PC-3 (cell line): ENCODE data around the gene P3H2. TPM values are rescaled to one million over a fixed set of nuclear protein-coding genes. Genes with fewer than 3 reads are reported as not detected.

Source experiments
- ATAC-seq: fragments of 200-7000 bp; cut with Tn5 transposase; 2 replicates; pipeline ENCODE4 v1.9.1; 2020; ENCODE audit warnings: mild to moderate bottlenecking, moderate library complexity
- BruUV-seq: library from RNA; stranded (reverse); fragments of 400-500 nt; replicated peaks from 2 replicates; lab custom pipeline; 2021; lab: Mats Ljungman, UMichigan
- CTCF ChIA-PET: fragments of 300-600 bp; sonication (Branson Sonifier 250); formaldehyde crosslinking; loops from one replicate; lab custom pipeline; 2022; ENCODE audit warnings: antibody characterized with exemption; lab: Charles Lee
- POLR2A ChIA-PET: fragments of 300-600 bp; sonication (Branson Sonifier 250); formaldehyde crosslinking; loops from one replicate; lab custom pipeline; 2022; ENCODE audit warnings: antibody characterized with exemption; ENCODE audit not compliant: unreplicated experiment; lab: Charles Lee
- DNase-seq: peaks from one replicate; pipeline ENCODE4 v3.0.0-alpha.2; 2015
- H2AFZ ChIP-seq: fragments of 300-600 bp; sonication (generic); 2 replicates; pipeline ENCODE4 v1.6.0; 2016; ENCODE audit warnings: antibody characterized with exemption, low read length
- H3F3A ChIP-seq: fragments of 300-600 bp; sonication (generic); one replicate; pipeline ENCODE4 v1.6.0; 2017; ENCODE audit warnings: antibody characterized with exemption, low read length, control low read depth, mild to moderate bottlenecking; ENCODE audit not compliant: unreplicated experiment
- H3K27ac ChIP-seq: fragments of 300-600 bp; sonication (generic); 2 replicates; pipeline ENCODE4 v1.5.1; 2016; ENCODE audit warnings: mild to moderate bottlenecking, low read length
- H3K27me3 ChIP-seq: fragments of 300-600 bp; sonication (generic); 2 replicates; pipeline ENCODE4 v1.6.1; 2016; ENCODE audit warnings: low read length, mixed read lengths
- H3K36me3 ChIP-seq: fragments of 300-600 bp; sonication (generic); 2 replicates; pipeline ENCODE4 v1.6.1; 2016; ENCODE audit warnings: low read depth, mixed run types, low read length, mixed read lengths
- H3K4me1 ChIP-seq: fragments of 300-600 bp; sonication (generic); 2 replicates; pipeline ENCODE4 v1.5.1; 2016; ENCODE audit warnings: low read length; ENCODE audit not compliant: insufficient read depth
- H3K4me2 ChIP-seq: fragments of 300-600 bp; sonication (generic); 2 replicates; pipeline ENCODE4 v1.6.0; 2016; ENCODE audit warnings: low read length
- H3K4me3 ChIP-seq: fragments of 300-600 bp; sonication (generic); 2 replicates; pipeline ENCODE4 v1.5.1; 2016; ENCODE audit warnings: mild to moderate bottlenecking, low read length, mixed read lengths
- H3K79me2 ChIP-seq: fragments of 300-600 bp; sonication (generic); 2 replicates; pipeline ENCODE4 v1.6.1; 2017; ENCODE audit warnings: low read length, mixed read lengths
- H3K9ac ChIP-seq: fragments of 300-600 bp; sonication (generic); 2 replicates; pipeline ENCODE4 v1.6.0; 2016; ENCODE audit warnings: mild to moderate bottlenecking, low read length
- H3K9me2 ChIP-seq: fragments of 300-600 bp; sonication (generic); replicated peaks from 2 replicates; pipeline ENCODE4 v1.6.1; 2016; ENCODE audit warnings: mixed run types, low read length, mixed read lengths
- H3K9me3 ChIP-seq: fragments of 300-600 bp; sonication (generic); 2 replicates; pipeline ENCODE4 v1.6.1; 2016; ENCODE audit warnings: low read length, mixed read lengths
- H4K20me1 ChIP-seq: fragments of 300-600 bp; sonication (generic); 2 replicates; pipeline ENCODE4 v1.6.1; 2016; ENCODE audit warnings: low read length, mixed read lengths
- EZH2 ChIP-seq: fragments of 300-600 bp; sonication (generic); IDR thresholded peaks from one replicate; pipeline ENCODE4 v1.6.1; 2017; ENCODE audit warnings: antibody characterized with exemption, mild to moderate bottlenecking, low read length; ENCODE audit not compliant: unreplicated experiment
- EZH2phosphoT487 ChIP-seq: fragments of 300-600 bp; sonication (generic); IDR thresholded peaks from 2 replicates; pipeline ENCODE4 v1.6.1; 2018; ENCODE audit warnings: mild to moderate bottlenecking, antibody characterized with exemption, low read length, borderline replicate concordance
- intact Hi-C: fragments of 100-400 bp; cut with micrococcal nuclease; formaldehyde crosslinking; loops from 2 replicates; pipeline ENCODE4 v1.9.0; 2023
- total RNA-seq: library from RNA; depleted of rRNA; stranded (reverse); fragments of >200 nt; gene quantifications from 2 replicates; pipeline ENCODE4 v1.2.3, GENCODE V29; 2014
- TF ChIP-seq, protein P1 (sequence below): fragments of 300-600 bp; sonication (generic); conservative IDR thresholded peaks from 2 replicates; pipeline ENCODE4 v1.5.1; 2017; ENCODE audit warnings: antibody characterized with exemption, low read depth, mild to moderate bottlenecking, low read length

P3H2 gene
- total RNA-seq, 1 experiment from 2014 or later, result 4.5 TPM

DNA sequence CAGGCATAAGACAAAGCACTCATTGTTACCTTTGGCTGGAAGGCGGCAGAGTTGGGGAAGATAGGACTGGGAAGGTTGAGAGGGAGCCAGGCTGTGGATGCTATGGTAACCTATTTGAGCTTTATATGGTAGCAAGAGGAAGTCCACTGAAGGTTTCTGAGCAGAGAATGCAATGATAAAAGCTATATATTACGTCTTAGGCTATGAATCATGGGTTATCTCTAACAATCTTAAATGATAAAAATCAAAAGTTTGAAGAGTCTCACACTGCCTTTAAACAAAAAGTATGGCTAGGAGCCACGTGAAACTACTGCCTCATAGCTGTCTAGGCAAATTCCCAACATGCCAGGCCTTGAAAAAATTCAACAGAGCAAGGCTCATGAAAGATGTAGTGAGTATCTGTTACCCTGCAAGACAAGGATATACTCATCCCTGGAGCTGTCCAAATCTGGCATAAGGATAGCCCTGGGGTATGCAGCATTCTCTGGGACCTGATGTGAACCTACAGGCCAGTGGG, 4.1 kb downstream of the P3H2 start:
- peaks cover 4% of the 10 kb centered on the region for H3K4me1 ChIP-seq
- POLR2A ChIA-PET, result no interaction called here
- no peak overlapping the region for H3K4me2 ChIP-seq
- no peak overlapping the region for H2AFZ ChIP-seq
- H3K27me3 ChIP-seq, result no peaks in the 10 kb centered on the region
- no peaks in the 10 kb centered on the region for H3K36me3 ChIP-seq
- no peaks in the 10 kb centered on the region for H3K9me3 ChIP-seq
- intact Hi-C loops, result no loop called here
- no peaks in the 10 kb centered on the region for H3K9me2 ChIP-seq
- peak; percentile 30 for DNase-seq
- ATAC-seq, result no peak; the same call in 1 of the 2 replicates
- H3K27ac ChIP-seq, result no peak overlapping the region
- no peak overlapping the region for H3K4me3 ChIP-seq
- CTCF ChIA-PET, result no interaction called here
- no peak overlapping the region for H3K9ac ChIP-seq
- no peaks in the 10 kb centered on the region for H3K79me2 ChIP-seq
- no peaks in the 10 kb centered on the region for H4K20me1 ChIP-seq
- TF ChIP-seq, protein P1, sequence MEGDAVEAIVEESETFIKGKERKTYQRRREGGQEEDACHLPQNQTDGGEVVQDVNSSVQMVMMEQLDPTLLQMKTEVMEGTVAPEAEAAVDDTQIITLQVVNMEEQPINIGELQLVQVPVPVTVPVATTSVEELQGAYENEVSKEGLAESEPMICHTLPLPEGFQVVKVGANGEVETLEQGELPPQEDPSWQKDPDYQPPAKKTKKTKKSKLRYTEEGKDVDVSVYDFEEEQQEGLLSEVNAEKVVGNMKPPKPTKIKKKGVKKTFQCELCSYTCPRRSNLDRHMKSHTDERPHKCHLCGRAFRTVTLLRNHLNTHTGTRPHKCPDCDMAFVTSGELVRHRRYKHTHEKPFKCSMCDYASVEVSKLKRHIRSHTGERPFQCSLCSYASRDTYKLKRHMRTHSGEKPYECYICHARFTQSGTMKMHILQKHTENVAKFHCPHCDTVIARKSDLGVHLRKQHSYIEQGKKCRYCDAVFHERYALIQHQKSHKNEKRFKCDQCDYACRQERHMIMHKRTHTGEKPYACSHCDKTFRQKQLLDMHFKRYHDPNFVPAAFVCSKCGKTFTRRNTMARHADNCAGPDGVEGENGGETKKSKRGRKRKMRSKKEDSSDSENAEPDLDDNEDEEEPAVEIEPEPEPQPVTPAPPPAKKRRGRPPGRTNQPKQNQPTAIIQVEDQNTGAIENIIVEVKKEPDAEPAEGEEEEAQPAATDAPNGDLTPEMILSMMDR, result no peak
- TF ChIP-seq EZH2phosphoT487 (no peak), EZH2 (no peak)
- no peaks in the 10 kb centered on the region for H3F3A ChIP-seq
- BruUV-seq, result no TSS peak

DNA sequence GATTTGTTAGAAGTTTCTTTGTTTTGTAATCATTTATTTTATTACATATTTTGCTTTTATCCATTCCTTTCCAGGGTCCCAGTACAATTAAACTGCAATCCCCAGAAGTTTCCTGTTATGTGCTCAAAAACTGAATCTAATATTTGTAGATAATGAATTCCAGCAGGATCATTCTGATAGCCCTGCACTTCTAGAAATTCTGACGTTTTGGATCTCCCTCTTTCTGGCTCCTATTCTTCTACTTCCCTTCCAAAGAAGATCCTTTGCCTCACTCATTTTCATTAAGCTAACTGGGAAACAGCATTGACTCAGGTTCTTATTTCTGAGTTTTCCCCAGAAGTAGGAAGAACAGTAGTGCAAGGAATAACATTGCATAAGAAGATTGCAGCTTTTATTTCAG, 9.9 kb downstream of the P3H2 start:
- H3K27me3 ChIP-seq, result no peaks in the 10 kb centered on the region
- H4K20me1 ChIP-seq, result no peaks in the 10 kb centered on the region
- TF ChIP-seq EZH2phosphoT487 (no peak), EZH2 (no peak)
- TF ChIP-seq, protein P1, result no peak
- no TSS peak for BruUV-seq
- H3K36me3 ChIP-seq, result no peaks in the 10 kb centered on the region
- CTCF ChIA-PET, result no interaction called here
- intact Hi-C loops, result no loop called here
- no peak overlapping the region for H2AFZ ChIP-seq
- no peak overlapping the region for H3K9ac ChIP-seq
- POLR2A ChIA-PET, result no interaction called here
- no peak overlapping the region for H3K4me3 ChIP-seq
- no peak overlapping the region for H3K27ac ChIP-seq
- H3K79me2 ChIP-seq, result no peaks in the 10 kb centered on the region
- H3K9me2 ChIP-seq, result no peaks in the 10 kb centered on the region
- H3K4me1 ChIP-seq, result no peaks in the 10 kb centered on the region
- no peak overlapping the region for H3K4me2 ChIP-seq
- no peaks in the 10 kb centered on the region for H3K9me3 ChIP-seq
- DNase-seq (no peak), ATAC-seq (no peak)
- H3F3A ChIP-seq, result no peaks in the 10 kb centered on the region

DNA sequence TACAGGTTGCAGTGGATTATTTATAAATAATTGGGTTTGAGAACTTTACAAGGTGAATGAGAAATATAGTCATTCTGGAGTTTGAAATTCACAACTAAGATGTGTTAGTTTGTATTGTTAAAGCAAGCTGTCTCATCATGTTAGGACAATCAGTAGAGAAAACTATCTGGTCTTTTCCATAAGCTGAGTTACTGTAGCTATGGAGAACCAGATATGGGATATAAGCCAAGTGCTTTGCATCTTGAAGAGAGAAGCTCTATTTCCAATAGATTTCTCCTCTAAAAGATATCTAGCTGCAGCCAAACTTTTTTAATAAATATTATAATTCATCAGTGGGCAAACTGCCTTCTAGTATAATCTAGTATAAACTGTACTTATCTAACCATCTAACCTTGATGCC, 11.3 kb downstream of the P3H2 start:
- no peak for DNase-seq
- ChIA-PET CTCF (no interaction called here), POLR2A (interaction anchor here (0.6 kb wide), 1 partner anchor 8 kb away, joined by 26 read pairs; no protein-coding TSS in a partner anchor)
- Histone ChIP-seq H3K9ac (no peak overlapping the region), H3K79me2 (no peaks in the 10 kb centered on the region), H4K20me1 (no peaks in the 10 kb centered on the region), H3K4me1 (no peaks in the 10 kb centered on the region), H3K4me3 (no peak overlapping the region), H2AFZ (0 out of 2 replicates have a peak overlapping the region, but pooled peaks have one; percentile 40), H3K27me3 (no peaks in the 10 kb centered on the region), H3K4me2 (no peak overlapping the region), H3K36me3 (no peaks in the 10 kb centered on the region), H3K27ac (no peak overlapping the region), H3F3A (no peaks in the 10 kb centered on the region), H3K9me3 (no peaks in the 10 kb centered on the region), H3K9me2 (no peaks in the 10 kb centered on the region)
- intact Hi-C loops, result no loop called here
- TF ChIP-seq EZH2phosphoT487, result no peak
- TF ChIP-seq EZH2, result no peak
- TF ChIP-seq, protein P1, result no peak
- BruUV-seq, result no TSS peak
- no peak for ATAC-seq
